H1 (cell line): Measurements from ENCODE around the gene IL36RN. TPM values are rescaled to one million over a fixed set of nuclear protein-coding genes. Genes with fewer than 3 reads are reported as not detected.

ENCODE experiments used
- CHD2 ChIP-seq: IDR thresholded peaks from 2 replicates; pipeline ENCODE4 v1.6.1; 2012; ENCODE audit warnings: low read length, improper control_type of control experiment
- CTCF ChIP-seq, 3 experiments: IDR thresholded peaks; 1 replicate in 2 of 3; 2 replicates in 1 of 3; pipeline versions ENCODE4 v1.5.1 to v1.6.1; 2011; ENCODE audit warnings: low read length in 3 of 3, mild to moderate bottlenecking in 3 of 3, inconsistent platforms in 2 of 3, low read depth in 1 of 3, moderate library complexity in 1 of 3; ENCODE audit not compliant: insufficient read depth in 1 of 3; ENCODE audit errors: control extremely low read depth in 1 of 3
- polyA plus RNA-seq, 7 experiments: library from polyadenylated mRNA; depleted of rRNA in 3 of 7; stranded (reverse) in 5 of 7; unstranded in 2 of 7; fragments of >200 nt in 5 of 7; fragments of 200-250 nt in 2 of 7; gene quantifications; 1 replicate in 5 of 7; 2 replicates in 1 of 7; 4 replicates in 1 of 7; pipeline versions ENCODE4 v1.2.1 to v1.2.3, GENCODE V29; 2011 to 2013; ENCODE audit warnings: missing spikeins in 2 of 7, mixed read lengths in 2 of 7
- total RNA-seq: library from RNA; stranded (reverse); fragmentation: NEBNext Ultra II Directional; extraction: Animal tissue kit (Norgen Biotek cat#: 25700); gene quantifications from 2 replicates; pipeline ENCODE4 v1.2.1, GENCODE V29; 2021

The IL36RN gene
- total and polyA plus RNA-seq, 2 of the 8 experiments (the other 6 are each of a cell fraction or from before 2014, with no cell fraction given): not detected

GRCh38 chr2:113098041-113098440 lies 39.0 kb downstream of the IL36RN start (continued):
- TF ChIP-seq CHD2 (no peak), CTCF (IDR thresholded peaks at IDR 0.05; ENCODE audit: control extremely low read depth in 1 of 3, insufficient read depth in 1 of 3, low read depth in 1 of 3, low read length in 3 of 3) (no peak)
